HK-2 (cell line): Measurements from ENCODE around the gene SPPL3.
"Not testable (repeated sequence)": the region's sequence is repeated elsewhere in the genome, so short reads cannot be mapped to it uniquely, and the experiment has no call there.

ENCODE experiments used
- DNase-seq: peaks from one replicate; pipeline ENCODE4 v3.0.0-alpha.2; 2018; ENCODE audit not compliant: unreplicated experiment

SPPL3 gene

DNA sequence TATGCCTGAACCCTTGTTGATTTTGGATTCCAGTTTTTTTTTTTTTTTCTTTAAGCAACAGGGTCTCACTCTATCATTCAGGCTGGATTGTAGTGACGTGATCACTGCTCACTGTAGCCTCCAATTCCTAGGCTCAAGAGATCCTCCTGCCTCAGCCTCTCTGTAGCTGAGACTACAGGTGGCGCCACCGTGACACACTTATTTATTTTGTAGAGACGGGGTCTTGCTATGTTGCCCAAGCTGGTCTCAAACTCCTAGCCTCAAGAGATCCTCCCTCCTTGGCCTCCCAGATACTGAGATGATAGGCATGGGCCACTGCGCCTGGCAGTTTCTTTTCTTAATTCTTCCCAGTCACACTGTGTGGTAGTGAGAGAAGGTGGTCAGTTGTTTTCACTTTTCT lies 153.4 kb downstream of the SPPL3 start:
- no peak for DNase-seq

- no peak for DNase-seq
These were observed 154.9 kb downstream of the SPPL3 start for GRCh38 chr12:120749256-120749655.

GRCh38 chr12:120748242-120748641 lies 155.9 kb downstream of the SPPL3 start:
- no peak for DNase-seq

- DNase-seq = no peak
These were observed 159.2 kb downstream of the SPPL3 start for GRCh38 chr12:120744922-120745493.

DNA sequence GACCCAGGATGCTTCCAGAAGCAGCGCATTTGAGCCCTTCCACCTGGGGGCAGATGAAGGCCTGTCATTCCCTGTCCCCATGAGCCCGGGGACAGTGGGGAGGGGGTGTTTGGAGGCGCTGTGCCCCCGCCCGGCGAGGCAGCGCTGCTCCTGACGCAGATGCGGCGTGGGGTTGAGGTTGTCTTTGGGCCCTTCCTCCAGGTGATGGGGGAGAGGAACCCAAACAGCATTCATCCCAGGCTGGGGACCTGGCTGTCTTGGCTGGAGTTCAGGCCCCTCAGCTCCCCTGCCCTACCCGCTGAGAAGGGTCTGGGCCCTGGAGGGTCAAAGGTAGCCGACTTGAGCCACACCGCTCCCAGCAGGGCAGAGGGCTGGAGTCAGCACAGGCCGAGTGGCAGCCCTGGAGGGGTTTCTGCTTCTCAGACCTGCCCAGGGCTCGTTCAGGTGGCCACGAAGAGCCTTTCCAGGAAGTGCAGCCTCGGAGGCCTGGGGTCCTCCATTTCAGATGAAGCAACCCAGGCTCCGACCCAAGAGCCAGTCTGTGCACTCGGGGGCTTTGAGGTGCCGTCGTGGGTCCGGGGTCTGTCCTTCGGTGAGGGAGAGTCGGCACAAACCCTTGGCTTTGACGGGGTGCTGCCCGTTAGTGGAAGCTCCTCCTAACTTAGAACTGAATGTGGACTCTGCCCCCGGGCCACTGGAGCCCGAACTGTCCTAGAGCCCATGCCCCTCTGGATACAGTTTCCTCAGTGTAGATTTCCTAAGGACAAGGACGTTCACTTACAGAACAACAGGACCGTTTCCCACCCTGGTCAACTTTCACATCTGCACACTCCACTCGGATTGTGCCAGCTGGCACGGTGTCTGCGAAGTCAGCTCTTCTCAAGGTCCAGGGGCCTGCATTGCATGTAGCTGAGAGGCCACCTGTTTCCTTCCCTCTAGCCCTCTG lies 162.4 kb downstream of the SPPL3 start:
- no peak for DNase-seq

GRCh38 chr12:120740871-120741270 lies 163.3 kb downstream of the SPPL3 start:
- no peak for DNase-seq

GRCh38 chr12:120739821-120740613 lies 164.1 kb downstream of the SPPL3 start:
- DNase-seq = no peak

GRCh38 chr12:120739031-120739762 lies 165.0 kb downstream of the SPPL3 start:
- DNase-seq = no peak

DNA sequence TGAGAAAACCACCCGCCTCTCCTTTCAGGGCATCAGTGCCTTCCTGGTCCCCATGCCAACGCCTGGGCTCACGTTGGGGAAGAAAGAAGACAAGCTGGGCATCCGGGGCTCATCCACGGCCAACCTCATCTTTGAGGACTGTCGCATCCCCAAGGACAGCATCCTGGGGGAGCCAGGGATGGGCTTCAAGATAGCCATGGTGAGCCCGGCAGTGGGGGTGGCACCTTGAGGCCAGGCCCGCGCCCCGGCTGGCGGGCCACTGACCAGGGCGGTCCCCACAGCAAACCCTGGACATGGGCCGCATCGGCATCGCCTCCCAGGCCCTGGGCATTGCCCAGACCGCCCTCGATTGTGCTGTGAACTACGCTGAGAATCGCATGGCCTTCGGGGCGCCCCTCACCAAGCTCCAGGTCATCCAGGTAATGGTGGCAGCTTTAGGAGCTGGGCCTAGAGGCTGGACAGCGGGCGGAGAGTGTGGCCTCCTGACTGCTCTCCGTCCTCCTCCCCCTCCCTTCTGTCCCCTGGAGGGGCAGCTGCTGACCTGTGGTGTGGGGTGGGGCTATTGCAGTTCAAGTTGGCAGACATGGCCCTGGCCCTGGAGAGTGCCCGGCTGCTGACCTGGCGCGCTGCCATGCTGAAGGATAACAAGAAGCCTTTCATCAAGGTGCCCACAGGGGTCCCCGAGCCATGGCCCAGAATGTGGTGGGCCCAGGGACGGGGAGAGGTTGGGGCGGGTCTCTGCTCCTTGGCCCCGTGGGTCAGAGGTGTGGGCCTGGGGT lies 165.7 kb downstream of the SPPL3 start:
- DNase-seq = no peak

- no peak for DNase-seq
These were observed 166.5 kb downstream of the SPPL3 start for GRCh38 chr12:120737557-120738251.

- DNase-seq = no peak
These were observed 167.5 kb downstream of the SPPL3 start for GRCh38 chr12:120736404-120737331.

DNA sequence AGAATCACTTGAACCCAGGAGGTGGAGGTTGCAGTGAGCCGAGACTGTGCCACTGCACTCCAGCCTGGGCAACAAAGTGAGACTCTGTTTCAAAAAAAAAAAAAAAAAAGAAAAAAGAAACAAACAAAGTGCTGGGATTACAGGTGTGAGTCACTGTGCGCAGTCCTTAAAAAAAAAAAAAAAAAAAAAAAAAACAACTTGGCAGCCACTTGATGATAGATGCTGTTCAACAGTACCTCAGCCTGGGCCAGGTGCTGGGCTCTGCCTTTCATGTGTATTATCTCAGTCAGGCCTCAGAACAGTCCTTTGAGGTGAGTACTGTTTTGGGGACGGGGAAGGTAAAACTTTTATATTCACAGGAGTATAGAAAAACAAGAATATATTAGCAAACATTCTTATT lies 169.0 kb downstream of the SPPL3 start:
- no peak for DNase-seq

- no peak for DNase-seq
These were observed 169.9 kb downstream of the SPPL3 start for GRCh38 chr12:120734210-120734609.

- DNase-seq = no peak
These were observed 170.6 kb downstream of the SPPL3 start for GRCh38 chr12:120733574-120733973.

GRCh38 chr12:120732198-120732597 lies 172.0 kb downstream of the SPPL3 start:
- not testable (repeated sequence) for DNase-seq

DNA sequence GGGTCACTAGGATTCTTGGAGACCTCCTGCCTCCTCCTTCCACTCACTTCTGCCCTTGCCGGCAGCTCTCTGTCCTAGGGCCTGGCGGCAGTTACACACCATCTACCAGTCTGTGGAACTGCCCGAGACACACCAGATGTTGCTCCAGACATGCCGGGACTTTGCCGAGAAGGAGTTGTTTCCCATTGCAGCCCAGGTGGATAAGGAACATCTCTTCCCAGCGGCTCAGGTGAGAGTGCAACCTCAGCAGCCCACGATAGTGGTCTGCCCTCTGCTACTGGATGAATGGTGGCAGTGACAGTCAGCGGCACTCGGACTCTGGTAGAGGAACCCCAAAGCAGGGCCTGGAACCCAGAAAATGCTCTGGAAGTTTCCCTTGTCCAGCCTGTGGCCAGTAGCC lies 177.2 kb downstream of the SPPL3 start:
- DNase-seq = no peak

DNA sequence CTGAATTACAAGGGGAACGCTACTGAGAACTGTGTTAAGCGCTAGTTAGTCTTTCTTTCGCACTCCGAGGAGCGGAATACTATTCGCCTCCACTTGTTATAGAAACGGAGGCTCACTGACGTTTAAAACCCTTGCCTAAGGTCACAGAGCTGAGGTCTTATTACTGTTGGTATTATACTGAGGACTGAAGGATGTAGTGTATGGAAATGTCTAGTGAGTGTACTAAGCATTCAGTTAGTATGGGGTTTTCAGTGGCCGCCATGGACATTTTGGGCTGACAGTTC lies 177.7 kb downstream of the SPPL3 start:
- no peak for DNase-seq

DNA sequence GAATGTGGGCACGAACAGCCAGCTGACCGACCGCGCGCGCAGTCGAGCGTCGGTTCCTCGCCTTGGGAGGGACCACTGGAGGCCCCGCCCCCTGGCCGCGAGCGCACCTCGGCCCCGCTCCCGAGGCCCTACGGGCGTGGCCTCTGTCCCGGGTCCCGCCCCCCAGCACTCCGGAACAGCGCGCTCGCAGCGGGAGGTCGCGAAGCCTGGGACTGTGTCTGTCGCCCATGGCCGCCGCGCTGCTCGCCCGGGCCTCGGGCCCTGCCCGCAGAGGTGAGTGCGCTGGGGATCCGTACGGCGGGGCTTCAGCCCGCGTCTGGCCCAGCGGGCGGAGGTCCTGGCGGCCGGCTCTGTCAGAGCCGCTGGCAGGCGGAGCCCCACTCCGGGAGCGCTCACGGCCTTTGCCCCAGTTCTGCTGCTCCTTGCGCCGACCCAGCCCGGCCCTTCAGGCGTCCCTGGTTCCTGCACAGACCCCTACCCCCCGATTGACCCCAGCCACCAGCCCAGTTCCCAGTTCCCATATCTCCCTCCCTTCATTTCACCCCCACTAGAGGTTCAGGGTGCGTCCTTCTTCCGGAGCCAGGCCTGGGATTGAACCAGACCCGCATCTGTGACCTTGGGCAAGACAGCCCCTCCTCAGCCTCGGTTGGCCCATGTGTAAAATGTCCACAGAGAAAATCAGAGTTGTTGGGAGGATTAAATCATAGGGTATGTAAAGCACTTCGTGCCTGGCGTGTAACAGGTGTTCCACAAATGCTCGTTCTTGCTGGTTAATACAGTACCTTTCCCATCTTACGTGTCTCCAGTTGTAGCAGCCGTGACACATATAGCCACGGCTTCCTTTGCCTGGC lies 178.3 kb downstream of the SPPL3 start, which contains the start of gene ACADS:
Gene ACADS (plus strand): TSS at position 168 of the 851 bp plus-strand sequence. CDS start 60 bp downstream, at position 228.
- peak; percentile 86 for DNase-seq
